ENCODE measurements around the gene GGN.

DNA sequence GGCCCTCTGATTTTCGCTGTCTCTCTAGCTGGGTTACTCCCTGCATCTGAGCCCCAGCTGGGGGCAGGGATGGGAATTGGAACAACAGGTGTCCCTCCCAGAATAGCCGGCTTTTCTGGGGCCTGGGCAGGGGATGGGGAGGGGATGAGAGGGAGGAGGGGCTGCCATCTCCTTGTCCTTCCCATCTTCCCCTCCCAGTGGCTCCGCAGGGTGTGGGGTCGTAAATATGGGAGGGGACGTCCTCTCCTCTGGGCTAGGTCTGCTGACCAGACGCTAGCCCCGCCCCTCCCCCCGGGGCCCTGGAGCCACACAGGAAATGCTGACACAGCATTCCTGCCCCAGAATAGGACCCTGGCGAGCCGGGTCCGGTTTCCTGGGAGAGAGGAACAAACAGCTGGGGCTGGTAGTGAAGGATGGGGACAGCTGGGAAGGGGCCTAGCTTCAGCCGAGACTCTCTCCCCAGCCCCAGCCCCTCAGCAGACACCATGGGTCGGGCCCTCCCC lies 46.8 kb upstream of the GGN start:
- no peak for TF ChIP-seq POLR2A (IDR thresholded peaks at IDR 0.05)
- TF ChIP-seq, protein P1, sequence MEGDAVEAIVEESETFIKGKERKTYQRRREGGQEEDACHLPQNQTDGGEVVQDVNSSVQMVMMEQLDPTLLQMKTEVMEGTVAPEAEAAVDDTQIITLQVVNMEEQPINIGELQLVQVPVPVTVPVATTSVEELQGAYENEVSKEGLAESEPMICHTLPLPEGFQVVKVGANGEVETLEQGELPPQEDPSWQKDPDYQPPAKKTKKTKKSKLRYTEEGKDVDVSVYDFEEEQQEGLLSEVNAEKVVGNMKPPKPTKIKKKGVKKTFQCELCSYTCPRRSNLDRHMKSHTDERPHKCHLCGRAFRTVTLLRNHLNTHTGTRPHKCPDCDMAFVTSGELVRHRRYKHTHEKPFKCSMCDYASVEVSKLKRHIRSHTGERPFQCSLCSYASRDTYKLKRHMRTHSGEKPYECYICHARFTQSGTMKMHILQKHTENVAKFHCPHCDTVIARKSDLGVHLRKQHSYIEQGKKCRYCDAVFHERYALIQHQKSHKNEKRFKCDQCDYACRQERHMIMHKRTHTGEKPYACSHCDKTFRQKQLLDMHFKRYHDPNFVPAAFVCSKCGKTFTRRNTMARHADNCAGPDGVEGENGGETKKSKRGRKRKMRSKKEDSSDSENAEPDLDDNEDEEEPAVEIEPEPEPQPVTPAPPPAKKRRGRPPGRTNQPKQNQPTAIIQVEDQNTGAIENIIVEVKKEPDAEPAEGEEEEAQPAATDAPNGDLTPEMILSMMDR (IDR thresholded peaks at IDR 0.05), result no peak

Data from Peyer's patch (tissue), 4 donors.